K562 (cell line): ENCODE data around the gene PPFIA3. TPM values are rescaled to one million over a fixed set of nuclear protein-coding genes. Genes with fewer than 3 reads are reported as not detected.
A peak's percentile ranks its signal among the peaks of the same experiment; 100 is the strongest.

Experiments
- CUX1 ChIP-seq: fragments of 200-800 bp; sonication (Bioruptor generic); IDR thresholded peaks from 2 replicates; pipeline ENCODE4 v1.6.1; 2016; ENCODE audit warnings: missing genetic modification characterization, missing compliant biosample characterization
- E2F1 ChIP-seq: sonication (generic); formaldehyde crosslinking; IDR thresholded peaks from 2 replicates; pipeline ENCODE4 v1.8.1; 2023; ENCODE audit warnings: mild to moderate bottlenecking, missing genetic modification reagents, moderate library complexity
- POLR3G ChIP-seq: IDR thresholded peaks from 2 replicates; pipeline ENCODE4 v1.6.1; 2011; ENCODE audit not compliant: insufficient read length, insufficient replicate concordance; ENCODE audit errors: extremely low read depth
- TCF7L2 ChIP-seq: fragments of 150-350 bp; IDR thresholded peaks from 2 replicates; pipeline ENCODE4 v1.6.1; 2016; ENCODE audit warnings: low read depth, mild to moderate bottlenecking, low read length, moderate library complexity
- ZBTB26 ChIP-seq: fragments of 450-650 bp; formaldehyde crosslinking; IDR thresholded peaks from 2 replicates; pipeline ENCODE4 v1.4.0; 2022; ENCODE audit warnings: missing genetic modification characterization
- ZNF778 ChIP-seq: fragments of 450-650 bp; formaldehyde crosslinking; IDR thresholded peaks from 2 replicates; pipeline ENCODE4 v1.4.0; 2020; ENCODE audit warnings: mild to moderate bottlenecking, moderate library complexity
- polyA plus RNA-seq, 8 experiments: library from polyadenylated mRNA; depleted of rRNA in 4 of 8; stranded (reverse) in 5 of 8; unstranded in 3 of 8; fragments of >200 nt; fragmentation: Nextera tagmentation in 2 of 8; fragmentation: Illumina TruSeq in 1 of 8; extraction: Ambion mirVana in 2 of 8; extraction: Trizol in 1 of 8; gene quantifications; 2 replicates each; pipeline versions ENCODE4 v1.2.1 to v1.2.3, GENCODE V29; 2011 to 2014; ENCODE audit warnings: inconsistent platforms in 1 of 8, missing spikeins in 1 of 8
- total RNA-seq, 7 experiments: library from RNA; depleted of rRNA in 6 of 7; stranded (reverse); fragments of >200 nt in 6 of 7; fragmentation: Illumina TruSeq in 2 of 7; extraction: Trizol in 2 of 7; gene quantifications; 2 replicates each; pipeline versions ENCODE4 v1.2.1 to v1.2.3, GENCODE V29; 2011 to 2021; ENCODE audit warnings: low replicate concordance in 1 of 7
- TF ChIP-seq, protein P1 (sequence below), 2 experiments: IDR thresholded peaks; 2 replicates each; pipeline ENCODE4 v1.6.1; 2011; ENCODE audit warnings: borderline replicate concordance in 1 of 2, control low read depth in 1 of 2, low read depth in 1 of 2, low read length in 1 of 2, mild to moderate bottlenecking in 1 of 2, mixed read lengths in 1 of 2, moderate library complexity in 1 of 2; ENCODE audit not compliant: insufficient read depth in 1 of 2, insufficient read length in 1 of 2, poor library complexity in 1 of 2, severe bottlenecking in 1 of 2; ENCODE audit errors: extremely low read depth in 1 of 2
- TF ChIP-seq, protein P2 (sequence below): fragments of 250-450 bp; sonication (Bioruptor Pico); IDR thresholded peaks from 2 replicates; pipeline ENCODE4 v1.5.0; 2021; ENCODE audit warnings: mild to moderate bottlenecking, borderline replicate concordance
- TF ChIP-seq, protein P3 (sequence below): sonication (generic); formaldehyde crosslinking; IDR thresholded peaks from 2 replicates; pipeline ENCODE4 v1.8.0; 2022; ENCODE audit warnings: missing genetic modification reagents, mild to moderate bottlenecking, borderline replicate concordance
- TF ChIP-seq, protein P4 (sequence below): fragments of 250-450 bp; sonication (Bioruptor Pico); IDR thresholded peaks from 2 replicates; pipeline ENCODE4 v1.5.0; 2021

Gene PPFIA3
- total and polyA plus RNA-seq, 9 of the 15 experiments (the other 6 are each of a cell fraction or from before 2014, with no cell fraction given), result 0.10 to 53.0 (median 17.6) TPM

GRCh38 chr19:49142866-49143335, 23.6 kb downstream of the PPFIA3 start (continued):
- TF ChIP-seq, protein P1, sequence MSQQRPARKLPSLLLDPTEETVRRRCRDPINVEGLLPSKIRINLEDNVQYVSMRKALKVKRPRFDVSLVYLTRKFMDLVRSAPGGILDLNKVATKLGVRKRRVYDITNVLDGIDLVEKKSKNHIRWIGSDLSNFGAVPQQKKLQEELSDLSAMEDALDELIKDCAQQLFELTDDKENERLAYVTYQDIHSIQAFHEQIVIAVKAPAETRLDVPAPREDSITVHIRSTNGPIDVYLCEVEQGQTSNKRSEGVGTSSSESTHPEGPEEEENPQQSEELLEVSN (IDR thresholded peaks at IDR 0.05; ENCODE audit: borderline replicate concordance in 1 of 2, extremely low read depth in 1 of 2, insufficient read depth in 1 of 2, insufficient read length in 1 of 2, low read depth in 1 of 2, low read length in 1 of 2, poor library complexity in 1 of 2, severe bottlenecking in 1 of 2), result peak; percentile 19 to 42
- TF ChIP-seq, protein P2, sequence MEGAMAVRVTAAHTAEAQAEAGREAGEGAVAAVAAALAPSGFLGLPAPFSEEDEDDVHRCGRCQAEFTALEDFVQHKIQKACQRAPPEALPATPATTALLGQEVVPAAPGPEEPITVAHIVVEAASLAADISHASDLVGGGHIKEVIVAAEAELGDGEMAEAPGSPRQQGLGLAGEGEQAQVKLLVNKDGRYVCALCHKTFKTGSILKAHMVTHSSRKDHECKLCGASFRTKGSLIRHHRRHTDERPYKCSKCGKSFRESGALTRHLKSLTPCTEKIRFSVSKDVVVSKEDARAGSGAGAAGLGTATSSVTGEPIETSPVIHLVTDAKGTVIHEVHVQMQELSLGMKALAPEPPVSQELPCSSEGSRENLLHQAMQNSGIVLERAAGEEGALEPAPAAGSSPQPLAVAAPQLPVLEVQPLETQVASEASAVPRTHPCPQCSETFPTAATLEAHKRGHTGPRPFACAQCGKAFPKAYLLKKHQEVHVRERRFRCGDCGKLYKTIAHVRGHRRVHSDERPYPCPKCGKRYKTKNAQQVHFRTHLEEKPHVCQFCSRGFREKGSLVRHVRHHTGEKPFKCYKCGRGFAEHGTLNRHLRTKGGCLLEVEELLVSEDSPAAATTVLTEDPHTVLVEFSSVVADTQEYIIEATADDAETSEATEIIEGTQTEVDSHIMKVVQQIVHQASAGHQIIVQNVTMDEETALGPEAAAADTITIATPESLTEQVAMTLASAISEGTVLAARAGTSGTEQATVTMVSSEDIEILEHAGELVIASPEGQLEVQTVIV (CRISPR knock-in tag), result no peak
- TF ChIP-seq ZNF778 (CRISPR knock-in tag), result no peak
- TF ChIP-seq TCF7L2, result 0 out of 2 replicates have a peak, but pooled peaks have one; percentile 8
- TF ChIP-seq, protein P3, sequence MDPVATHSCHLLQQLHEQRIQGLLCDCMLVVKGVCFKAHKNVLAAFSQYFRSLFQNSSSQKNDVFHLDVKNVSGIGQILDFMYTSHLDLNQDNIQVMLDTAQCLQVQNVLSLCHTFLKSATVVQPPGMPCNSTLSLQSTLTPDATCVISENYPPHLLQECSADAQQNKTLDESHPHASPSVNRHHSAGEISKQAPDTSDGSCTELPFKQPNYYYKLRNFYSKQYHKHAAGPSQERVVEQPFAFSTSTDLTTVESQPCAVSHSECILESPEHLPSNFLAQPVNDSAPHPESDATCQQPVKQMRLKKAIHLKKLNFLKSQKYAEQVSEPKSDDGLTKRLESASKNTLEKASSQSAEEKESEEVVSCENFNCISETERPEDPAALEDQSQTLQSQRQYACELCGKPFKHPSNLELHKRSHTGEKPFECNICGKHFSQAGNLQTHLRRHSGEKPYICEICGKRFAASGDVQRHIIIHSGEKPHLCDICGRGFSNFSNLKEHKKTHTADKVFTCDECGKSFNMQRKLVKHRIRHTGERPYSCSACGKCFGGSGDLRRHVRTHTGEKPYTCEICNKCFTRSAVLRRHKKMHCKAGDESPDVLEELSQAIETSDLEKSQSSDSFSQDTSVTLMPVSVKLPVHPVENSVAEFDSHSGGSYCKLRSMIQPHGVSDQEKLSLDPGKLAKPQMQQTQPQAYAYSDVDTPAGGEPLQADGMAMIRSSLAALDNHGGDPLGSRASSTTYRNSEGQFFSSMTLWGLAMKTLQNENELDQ, result no peak
- TF ChIP-seq E2F1, result 0 out of 2 replicates have a peak, but pooled peaks have one; percentile 30
- TF ChIP-seq, protein P4, sequence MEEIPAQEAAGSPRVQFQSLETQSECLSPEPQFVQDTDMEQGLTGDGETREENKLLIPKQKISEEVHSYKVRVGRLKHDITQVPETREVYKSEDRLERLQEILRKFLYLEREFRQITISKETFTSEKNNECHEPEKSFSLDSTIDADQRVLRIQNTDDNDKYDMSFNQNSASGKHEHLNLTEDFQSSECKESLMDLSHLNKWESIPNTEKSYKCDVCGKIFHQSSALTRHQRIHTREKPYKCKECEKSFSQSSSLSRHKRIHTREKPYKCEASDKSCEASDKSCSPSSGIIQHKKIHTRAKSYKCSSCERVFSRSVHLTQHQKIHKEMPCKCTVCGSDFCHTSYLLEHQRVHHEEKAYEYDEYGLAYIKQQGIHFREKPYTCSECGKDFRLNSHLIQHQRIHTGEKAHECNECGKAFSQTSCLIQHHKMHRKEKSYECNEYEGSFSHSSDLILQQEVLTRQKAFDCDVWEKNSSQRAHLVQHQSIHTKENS (CRISPR knock-in tag), result no peak
- no peak for TF ChIP-seq POLR3G
- TF ChIP-seq CUX1 (CRISPR knock-in tag), result no peak
- no peak for TF ChIP-seq ZBTB26 (CRISPR knock-in tag)
